HG03095 (cell line): Measurements from ENCODE around the gene ITGA8.
"Not testable (repeated sequence)": the region's sequence is repeated elsewhere in the genome, so short reads cannot be mapped to it uniquely, and the experiment has no call there.

Experiments
- ATAC-seq: cut with Tn5 transposase; IDR thresholded peaks from one replicate; pipeline ENCODE4 v1.9.1; 2021; ENCODE audit warnings: moderate library complexity; ENCODE audit not compliant: unreplicated experiment

The ITGA8 gene

DNA sequence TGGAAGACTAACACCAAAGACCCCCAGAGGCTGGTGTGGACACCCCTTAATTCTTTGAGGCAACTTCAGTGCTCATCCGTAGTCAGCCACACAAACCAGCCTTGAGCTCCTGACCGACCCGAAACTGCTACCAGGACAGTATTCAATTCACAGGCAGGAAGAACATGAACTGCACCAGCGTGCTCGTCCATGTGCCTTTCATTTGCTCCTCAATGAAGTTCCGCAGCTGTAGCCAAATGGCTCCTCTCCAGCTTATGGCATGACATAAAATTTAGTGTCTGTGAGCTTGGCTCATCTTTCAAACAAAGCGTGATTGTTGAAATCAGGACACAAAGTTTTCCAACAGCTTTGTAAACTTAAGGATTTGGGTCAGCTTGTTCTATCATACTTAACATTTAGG is 204.5 kb downstream of the ITGA8 start:
- no peak for ATAC-seq

DNA sequence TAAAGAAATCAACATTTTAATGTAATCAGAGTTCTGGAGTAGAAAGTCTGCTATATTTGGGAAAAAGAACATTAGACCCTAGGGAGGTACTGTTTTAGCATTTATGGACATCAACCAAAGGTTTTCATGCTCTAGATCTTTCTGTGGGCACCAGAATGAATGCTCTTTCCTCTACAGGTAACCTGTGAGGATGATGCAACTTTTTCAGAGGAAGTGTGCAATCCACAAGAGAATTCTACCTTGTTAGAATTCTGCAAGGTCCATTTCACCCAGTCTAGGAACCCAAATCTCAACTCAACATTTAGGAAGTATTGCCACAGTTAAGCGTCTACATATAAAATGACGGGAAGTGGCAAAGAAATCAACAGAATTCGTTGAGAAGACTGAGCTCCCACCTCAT is 208.8 kb downstream of the ITGA8 start:
- no peak for ATAC-seq

GRCh38 chr10:15505329-15505728 is 214.4 kb downstream of the ITGA8 start:
- ATAC-seq: no peak

GRCh38 chr10:15504101-15504840 is 215.5 kb downstream of the ITGA8 start:
- ATAC-seq: no peak

- ATAC-seq: no peak
Observed at GRCh38 chr10:15494850-15495506, 224.7 kb downstream of the ITGA8 start.

DNA sequence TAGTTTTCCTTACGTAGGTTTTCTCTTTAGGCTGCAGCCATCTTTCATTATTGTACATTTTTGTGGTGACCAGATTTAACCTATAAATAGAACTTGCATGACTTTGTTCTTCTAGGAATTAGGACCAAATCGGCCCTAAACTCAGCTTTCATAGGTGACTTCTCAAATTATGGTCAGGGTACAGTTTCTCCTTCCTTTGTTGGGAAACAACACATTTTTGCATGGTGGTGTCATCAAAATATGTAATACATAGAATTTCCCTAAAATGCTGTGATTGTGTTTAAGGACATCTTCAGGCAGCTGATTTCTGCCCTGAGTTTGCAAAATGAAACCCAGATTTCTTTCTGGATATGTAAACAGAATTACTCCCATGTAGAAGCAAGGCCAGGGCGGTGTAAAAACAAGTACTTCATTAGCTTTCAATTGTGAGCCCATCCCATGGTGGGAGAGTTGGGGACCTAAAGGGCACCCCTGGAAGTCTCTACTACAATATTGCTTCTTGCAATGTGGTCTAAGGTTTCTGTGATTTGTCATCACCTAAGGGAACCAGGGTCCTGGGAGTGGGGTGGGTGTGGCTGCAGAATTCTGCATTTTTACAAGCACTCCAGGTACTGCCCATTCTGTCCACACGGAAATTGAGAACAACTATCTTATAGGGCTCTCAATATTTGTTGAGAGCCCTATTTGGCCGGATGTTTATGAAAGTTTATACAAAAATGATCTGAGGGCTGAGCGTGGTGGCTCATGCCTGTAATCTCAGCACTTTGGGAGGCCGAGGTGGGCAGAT is 227.7 kb downstream of the ITGA8 start:
- no peak for ATAC-seq

- no peak for ATAC-seq
Observed at GRCh38 chr10:15489431-15489830, 230.3 kb downstream of the ITGA8 start.

DNA sequence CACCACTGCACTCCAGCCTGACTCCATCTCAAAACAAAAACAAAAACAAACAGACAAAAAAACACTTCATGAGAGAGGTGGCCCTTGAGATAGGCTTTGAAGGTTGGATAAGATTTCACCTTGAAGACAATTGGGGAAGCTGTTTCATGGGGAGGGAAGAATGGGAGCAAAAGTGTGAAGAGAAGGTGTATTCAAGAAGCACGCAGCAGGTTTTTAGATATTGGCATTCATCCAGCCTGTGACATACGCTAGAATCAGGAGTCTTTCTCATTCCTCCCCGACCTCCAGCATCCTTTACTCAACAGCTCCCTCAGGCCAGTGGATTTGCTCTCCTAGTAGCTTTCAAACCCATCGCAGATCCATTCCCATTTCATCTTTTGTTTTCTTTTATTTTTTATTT is 232.3 kb downstream of the ITGA8 start:
- ATAC-seq: no peak

- no peak for ATAC-seq
Observed at GRCh38 chr10:15486404-15486803, 233.3 kb downstream of the ITGA8 start.

- ATAC-seq: no peak
Observed at GRCh38 chr10:15485684-15486316, 233.9 kb downstream of the ITGA8 start.

- no peak for ATAC-seq
Observed at GRCh38 chr10:15485027-15485426, 234.7 kb downstream of the ITGA8 start.

DNA sequence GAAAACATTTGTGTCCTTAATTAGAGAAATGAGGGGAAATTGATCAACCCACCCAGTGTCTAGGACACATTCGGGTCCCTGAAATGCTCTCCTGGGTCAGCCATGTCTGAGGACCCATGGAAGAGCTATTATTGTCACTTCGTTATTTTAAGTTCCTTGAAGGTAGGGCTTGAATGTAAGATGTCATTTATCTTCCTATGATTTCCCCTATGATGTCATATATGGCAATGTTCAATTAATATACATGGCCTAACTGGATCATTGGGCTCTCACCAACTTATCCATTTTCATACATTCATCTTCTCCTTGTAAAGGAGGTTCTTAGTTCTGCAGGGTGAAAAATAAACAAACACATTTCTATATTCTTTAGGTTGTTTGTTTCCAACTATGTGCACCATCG is 235.6 kb downstream of the ITGA8 start:
- no peak for ATAC-seq

GRCh38 chr10:15483215-15484075 is 236.3 kb downstream of the ITGA8 start:
- no peak for ATAC-seq

- ATAC-seq: no peak
Observed at GRCh38 chr10:15482156-15482555, 237.6 kb downstream of the ITGA8 start.

- ATAC-seq: no peak
Observed at GRCh38 chr10:15478950-15479349, 240.8 kb downstream of the ITGA8 start.

GRCh38 chr10:15478429-15478828 is 241.3 kb downstream of the ITGA8 start:
- ATAC-seq: no peak

DNA sequence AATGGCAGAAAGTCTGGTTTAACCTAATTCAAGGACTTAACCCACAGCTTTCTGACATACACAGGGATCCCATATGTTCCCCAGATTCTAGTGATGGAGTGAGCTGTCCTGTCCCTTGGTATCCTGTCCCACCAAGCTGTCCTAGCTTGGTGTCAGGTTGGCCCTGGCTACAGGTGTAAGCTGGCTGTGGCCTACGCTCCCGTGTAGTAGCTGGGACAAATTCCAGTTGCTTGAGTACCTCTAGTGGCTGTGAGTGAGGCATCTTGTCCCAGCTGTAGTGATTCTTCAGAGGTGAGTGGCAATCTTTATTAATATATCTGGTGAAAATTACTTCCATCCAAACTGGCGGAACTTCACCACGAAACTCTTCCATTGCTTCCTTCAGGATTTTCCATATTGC is 243.4 kb downstream of the ITGA8 start:
- no peak for ATAC-seq

GRCh38 chr10:15475439-15475838 is 244.3 kb downstream of the ITGA8 start:
- ATAC-seq: not testable (repeated sequence)

DNA sequence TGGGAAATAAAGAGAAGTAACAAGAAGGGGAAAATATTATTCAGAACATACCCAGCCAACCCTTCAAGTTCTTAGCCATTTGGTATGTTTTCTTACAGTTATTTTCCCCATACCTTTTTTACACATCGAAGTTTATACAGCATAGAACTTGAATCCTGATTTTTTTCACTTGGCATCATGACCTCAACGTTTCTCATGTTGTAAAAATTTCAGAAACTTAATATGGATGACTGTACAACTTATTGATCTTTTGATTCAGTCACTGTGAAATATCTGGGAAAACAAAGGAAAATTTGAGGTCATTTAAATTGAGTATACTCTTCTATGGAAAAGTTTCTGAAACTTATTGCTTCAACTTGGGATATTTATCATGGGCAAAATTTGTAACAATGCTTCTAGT is 245.1 kb downstream of the ITGA8 start:
- no peak for ATAC-seq

DNA sequence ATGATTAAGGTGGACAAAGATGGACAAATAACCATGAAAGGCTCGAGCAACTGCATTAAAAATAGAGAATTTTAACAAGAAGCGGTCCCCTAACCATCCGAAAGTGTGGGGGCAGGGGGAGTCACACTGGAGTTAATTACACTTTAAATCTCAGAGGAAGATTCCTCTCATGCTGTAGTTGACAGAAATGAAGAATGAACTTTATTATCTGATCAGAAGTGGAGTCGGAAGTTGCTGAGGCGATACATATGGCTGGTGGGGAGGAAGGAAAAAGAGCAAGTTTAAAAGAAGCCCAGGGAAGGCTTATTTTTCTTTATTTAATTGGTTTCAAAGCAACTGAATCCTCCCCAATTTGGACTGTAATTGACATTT is 246.3 kb downstream of the ITGA8 start:
- no peak for ATAC-seq
